ACC112 (cell line): Measurements from ENCODE around the gene LRRK1.

Experiments
- H2AFZ ChIP-seq: fragments of 200-600 bp; sonication (generic); one replicate; pipeline ENCODE4 v1.6.0; 2017; ENCODE audit warnings: antibody characterized with exemption, low read length; ENCODE audit not compliant: unreplicated experiment
- H3K27ac ChIP-seq: fragments of 200-600 bp; sonication (generic); 2 replicates; pipeline ENCODE4 v1.5.1; 2014; ENCODE audit warnings: low read depth, mild to moderate bottlenecking, antibody characterized with exemption, low read length, moderate library complexity
- H3K27me3 ChIP-seq: fragments of 200-600 bp; sonication (generic); 2 replicates; pipeline ENCODE4 v1.6.1; 2014; ENCODE audit warnings: mild to moderate bottlenecking, antibody characterized with exemption, low read length, moderate library complexity, mixed read lengths; ENCODE audit not compliant: insufficient read depth
- H3K36me3 ChIP-seq: fragments of 200-600 bp; sonication (generic); 2 replicates; pipeline ENCODE4 v1.6.1; 2016; ENCODE audit warnings: mild to moderate bottlenecking, antibody characterized with exemption, low read length, moderate library complexity, mixed read lengths; ENCODE audit not compliant: insufficient read depth
- H3K4me1 ChIP-seq: fragments of 200-600 bp; sonication (generic); one replicate; pipeline ENCODE4 v1.6.1; 2016; ENCODE audit warnings: low read length, mixed read lengths; ENCODE audit not compliant: insufficient read depth, unreplicated experiment, control insufficient read depth
- H3K4me3 ChIP-seq: fragments of 200-600 bp; sonication (generic); 2 replicates; pipeline ENCODE4 v1.5.1; 2014; ENCODE audit warnings: mild to moderate bottlenecking, low read depth, low read length
- H3K79me2 ChIP-seq: fragments of 200-600 bp; sonication (generic); one replicate; pipeline ENCODE4 v1.6.0; 2016; ENCODE audit warnings: low read length; ENCODE audit not compliant: control insufficient read depth, unreplicated experiment, insufficient read depth

The LRRK1 gene

GRCh38 chr15:101078669-101079323 is 159.6 kb downstream of the LRRK1 start:
- H3K4me3 ChIP-seq: no peak overlapping the region
- H3K27ac ChIP-seq: no peak overlapping the region
- no peaks in the 10 kb centered on the region for H3K27me3 ChIP-seq
- H3K36me3 ChIP-seq: no peaks in the 10 kb centered on the region
- H3K4me1 ChIP-seq: no peaks in the 10 kb centered on the region
- no peaks in the 10 kb centered on the region for H3K79me2 ChIP-seq
- no peak overlapping the region for H2AFZ ChIP-seq

- Histone ChIP-seq H3K36me3 (no peaks in the 10 kb centered on the region), H3K27me3 (no peaks in the 10 kb centered on the region), H2AFZ (no peak overlapping the region), H3K79me2 (no peaks in the 10 kb centered on the region), H3K27ac (no peak overlapping the region), H3K4me1 (no peaks in the 10 kb centered on the region), H3K4me3 (no peak overlapping the region)
These were observed 162.7 kb downstream of the LRRK1 start for GRCh38 chr15:101081900-101082299.

GRCh38 chr15:101083336-101084045 is 164.3 kb downstream of the LRRK1 start:
- Histone ChIP-seq H3K4me3 (no peak overlapping the region), H3K27me3 (no peaks in the 10 kb centered on the region), H3K36me3 (no peaks in the 10 kb centered on the region), H3K4me1 (no peaks in the 10 kb centered on the region), H3K27ac (no peak overlapping the region), H3K79me2 (no peaks in the 10 kb centered on the region), H2AFZ (no peak overlapping the region)

- no peaks in the 10 kb centered on the region for H3K27me3 ChIP-seq
- H3K36me3 ChIP-seq: no peaks in the 10 kb centered on the region
- no peaks in the 10 kb centered on the region for H3K4me1 ChIP-seq
- no peak overlapping the region for H3K27ac ChIP-seq
- H3K4me3 ChIP-seq: no peak overlapping the region
- H2AFZ ChIP-seq: no peak overlapping the region
- no peaks in the 10 kb centered on the region for H3K79me2 ChIP-seq
These were observed 165.6 kb downstream of the LRRK1 start for GRCh38 chr15:101084801-101085200.

GRCh38 chr15:101085311-101085700 is 166.1 kb downstream of the LRRK1 start:
- no peak overlapping the region for H2AFZ ChIP-seq
- no peaks in the 10 kb centered on the region for H3K4me1 ChIP-seq

GRCh38 chr15:101086394-101087171 is 167.4 kb downstream of the LRRK1 start:
- Histone ChIP-seq H3K36me3 (no peaks in the 10 kb centered on the region), H3K4me1 (peaks cover 10% of the 10 kb centered on the region), H3K79me2 (no peaks in the 10 kb centered on the region), H2AFZ (no peak overlapping the region), H3K4me3 (no peak overlapping the region), H3K27ac (no peak overlapping the region), H3K27me3 (no peaks in the 10 kb centered on the region)

More at GRCh38 chr15:101085311-101085700, 166.1 kb downstream of the LRRK1 start:
- H3K79me2 ChIP-seq: no peaks in the 10 kb centered on the region
- no peak overlapping the region for H3K4me3 ChIP-seq
- no peaks in the 10 kb centered on the region for H3K27me3 ChIP-seq
- H3K27ac ChIP-seq: no peak overlapping the region
- H3K36me3 ChIP-seq: no peaks in the 10 kb centered on the region

- Histone ChIP-seq H3K4me1 (peaks cover 17% of the 10 kb centered on the region), H3K79me2 (no peaks in the 10 kb centered on the region), H2AFZ (no peak overlapping the region), H3K4me3 (no peak overlapping the region), H3K27me3 (no peaks in the 10 kb centered on the region), H3K27ac (no peak overlapping the region), H3K36me3 (no peaks in the 10 kb centered on the region)
These were observed 168.1 kb downstream of the LRRK1 start for GRCh38 chr15:101087172-101087769.

GRCh38 chr15:101088271-101088670 is 169.1 kb downstream of the LRRK1 start:
- H3K36me3 ChIP-seq: no peaks in the 10 kb centered on the region
- no peak overlapping the region for H2AFZ ChIP-seq
- H3K27me3 ChIP-seq: no peaks in the 10 kb centered on the region
- H3K4me3 ChIP-seq: no peak overlapping the region
- H3K79me2 ChIP-seq: no peaks in the 10 kb centered on the region
- peaks cover 19% of the 10 kb centered on the region for H3K4me1 ChIP-seq
- H3K27ac ChIP-seq: no peak overlapping the region

GRCh38 chr15:101088788-101089578 is 169.8 kb downstream of the LRRK1 start:
- H3K79me2 ChIP-seq: no peaks in the 10 kb centered on the region
- H3K27ac ChIP-seq: no peak overlapping the region
- H3K4me1 ChIP-seq: peaks cover 19% of the 10 kb centered on the region
- peak overlapping the region; percentile 82 for H2AFZ ChIP-seq
- H3K36me3 ChIP-seq: no peaks in the 10 kb centered on the region
- H3K27me3 ChIP-seq: no peaks in the 10 kb centered on the region
- peak overlapping the region; percentile 25; the same call in 1 of the 2 replicates for H3K4me3 ChIP-seq
